SH-SY5Y (cell line): ENCODE results near the gene TCFL5.
A peak's percentile ranks its signal among the peaks of the same experiment; 100 is the strongest.

Experiments used
- GATA2 ChIP-seq: IDR thresholded peaks from 2 replicates; pipeline ENCODE4 v1.6.1; 2011; ENCODE audit warnings: mild to moderate bottlenecking, low read depth, low read length
- GATA3 ChIP-seq: IDR thresholded peaks from 2 replicates; pipeline ENCODE4 v1.6.1; 2011; ENCODE audit warnings: low read depth, mild to moderate bottlenecking, low read length, moderate library complexity

TCFL5 gene

GRCh38 chr20:62822788-62823651, 38.6 kb downstream of the TCFL5 start:
- TF ChIP-seq GATA3 (no peak), GATA2 (peak; percentile 87)

- TF ChIP-seq GATA3 (no peak), GATA2 (no peak)
These were observed 39.3 kb downstream of the TCFL5 start for GRCh38 chr20:62822239-62822787.

GRCh38 chr20:62821726-62822210, 39.9 kb downstream of the TCFL5 start:
- TF ChIP-seq GATA3, result no peak
- no peak for TF ChIP-seq GATA2

GRCh38 chr20:62820962-62821725, 40.5 kb downstream of the TCFL5 start:
- TF ChIP-seq GATA3 (no peak), GATA2 (no peak)

GRCh38 chr20:62820208-62820961, 41.2 kb downstream of the TCFL5 start:
- no peak for TF ChIP-seq GATA3
- TF ChIP-seq GATA2, result no peak

GRCh38 chr20:62819494-62820174, 42.0 kb downstream of the TCFL5 start:
- TF ChIP-seq GATA3 (no peak), GATA2 (no peak)

GRCh38 chr20:62818592-62819493, 42.8 kb downstream of the TCFL5 start:
- TF ChIP-seq GATA2 (no peak), GATA3 (no peak)

- TF ChIP-seq GATA2 (no peak), GATA3 (no peak)
These were observed 43.5 kb downstream of the TCFL5 start for GRCh38 chr20:62817975-62818591.

- TF ChIP-seq GATA3 (no peak), GATA2 (no peak)
These were observed 44.4 kb downstream of the TCFL5 start, which contains the start of gene COL9A3 for GRCh38 chr20:62816884-62817873. Gene COL9A3, plus strand, starts transcription at chr20:62817050. Its CDS starts 15 bp downstream, at chr20:62817065.

- TF ChIP-seq GATA2 (no peak), GATA3 (no peak)
These were observed 45.4 kb downstream of the TCFL5 start for GRCh38 chr20:62816031-62816883.
